HG02970 (cell line): ENCODE measurements around the gene GSTK1.
A peak's percentile ranks its signal among the peaks of the same experiment; 100 is the strongest.
"Not testable (repeated sequence)": the region's sequence is repeated elsewhere in the genome, so short reads cannot be mapped to it uniquely, and the experiment has no call there.

Experiments
- ATAC-seq: cut with Tn5 transposase; IDR thresholded peaks from one replicate; pipeline ENCODE4 v1.9.1; 2021; ENCODE audit warnings: mild to moderate bottlenecking, moderate library complexity, moderate number of reproducible peaks; ENCODE audit not compliant: unreplicated experiment, low FRiP score

The GSTK1 gene

GRCh38 chr7:143263266-143264195 lies at the start of gene GSTK1:
GSTK1 (plus strand) TSS chr7:143263441; CDS start chr7:143263514, 73 bp downstream.
- peak; percentile 94 for ATAC-seq

- ATAC-seq = not testable (repeated sequence)
Measured at GRCh38 chr7:143213478-143213877, 49.8 kb upstream of the GSTK1 start.

DNA sequence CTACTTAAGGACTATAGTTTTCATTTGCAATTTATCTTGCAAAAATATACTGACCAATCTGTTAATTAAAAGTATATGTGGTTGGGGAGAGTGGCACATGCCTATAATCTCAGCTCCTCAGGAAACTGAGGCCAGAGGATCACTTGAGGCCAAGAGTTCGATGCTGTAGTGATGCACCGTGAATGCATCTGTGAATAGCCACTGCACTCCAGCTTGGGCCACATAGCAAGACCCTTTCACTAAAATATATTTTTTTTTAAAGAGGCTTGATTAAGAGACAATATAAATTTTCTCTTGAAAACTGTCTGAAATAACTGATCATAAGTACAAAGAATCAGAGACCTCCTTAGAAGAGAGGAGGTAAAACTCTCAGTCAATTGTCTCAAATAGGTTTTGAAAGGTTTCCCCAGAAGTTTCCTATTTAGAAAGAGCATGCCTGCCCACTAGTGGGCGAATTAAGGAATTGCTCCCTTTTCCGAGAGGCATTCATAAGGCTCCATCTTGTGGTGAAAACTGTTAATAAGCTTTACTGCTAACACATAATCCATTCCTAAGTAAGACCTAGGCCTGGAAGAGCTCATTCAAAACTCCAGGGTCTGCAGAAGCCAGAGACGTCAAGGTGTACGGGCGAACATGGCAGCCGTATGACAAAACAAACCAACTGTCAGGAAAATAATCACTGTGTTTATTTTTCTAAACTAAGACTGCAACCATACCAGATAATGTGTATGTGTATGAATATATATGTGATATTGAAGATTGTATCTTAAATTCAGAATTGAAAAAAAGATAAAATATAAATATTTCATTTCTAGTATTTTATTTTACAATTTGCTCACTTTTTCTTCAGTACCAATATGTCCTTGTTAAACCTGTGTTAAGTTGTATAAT lies 48.2 kb upstream of the GSTK1 start:
- peak; percentile 89 for ATAC-seq

- no peak for ATAC-seq
Measured at GRCh38 chr7:143216151-143216550, 47.1 kb upstream of the GSTK1 start.

DNA sequence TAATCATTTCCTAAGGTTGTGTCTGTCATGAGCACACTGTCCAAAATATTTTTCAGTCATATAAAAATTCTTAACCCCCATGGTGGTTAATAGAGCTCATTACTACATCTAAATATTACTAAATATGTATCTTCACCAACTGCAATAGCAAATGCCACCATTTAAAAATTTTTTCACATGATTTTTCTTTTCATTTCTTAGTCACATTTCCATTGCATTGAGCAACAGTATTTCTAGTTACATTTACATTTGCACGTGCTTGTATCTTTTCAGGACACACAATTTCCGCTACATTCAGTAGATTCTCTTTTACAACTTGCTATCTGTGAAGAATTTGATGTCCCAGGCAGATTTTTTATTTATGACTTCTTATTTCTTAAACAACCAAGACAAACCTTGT lies 46.6 kb upstream of the GSTK1 start:
- ATAC-seq = no peak

- ATAC-seq = no peak
Measured at GRCh38 chr7:143217806-143218205, 45.4 kb upstream of the GSTK1 start.

GRCh38 chr7:143221286-143221685 lies 42.0 kb upstream of the GSTK1 start:
- ATAC-seq = no peak

DNA sequence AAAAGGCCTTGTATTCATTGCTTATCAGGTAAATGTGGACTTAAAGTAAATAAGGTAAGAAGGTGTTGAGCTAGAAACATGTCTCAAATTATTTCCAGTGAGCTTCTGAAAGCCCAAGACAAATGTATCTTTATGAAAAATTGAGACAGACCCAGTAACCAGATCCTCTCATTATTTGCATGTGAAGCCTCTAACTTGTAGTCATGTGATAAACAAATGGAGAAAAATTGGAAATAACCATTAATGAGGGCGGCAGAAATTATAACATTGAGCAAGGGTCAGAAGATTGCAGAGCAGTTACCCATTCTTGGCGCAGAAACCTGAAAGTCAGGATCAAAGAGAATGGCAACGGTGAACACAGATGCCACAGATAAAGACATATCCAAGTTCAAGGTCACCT lies 41.5 kb upstream of the GSTK1 start, which contains the start of gene TAS2R40:
TSS of gene TAS2R40 (plus strand) at position 301 of the 400 bp plus-strand sequence. CDS start at position 343, 42 bp downstream.
- ATAC-seq = no peak

DNA sequence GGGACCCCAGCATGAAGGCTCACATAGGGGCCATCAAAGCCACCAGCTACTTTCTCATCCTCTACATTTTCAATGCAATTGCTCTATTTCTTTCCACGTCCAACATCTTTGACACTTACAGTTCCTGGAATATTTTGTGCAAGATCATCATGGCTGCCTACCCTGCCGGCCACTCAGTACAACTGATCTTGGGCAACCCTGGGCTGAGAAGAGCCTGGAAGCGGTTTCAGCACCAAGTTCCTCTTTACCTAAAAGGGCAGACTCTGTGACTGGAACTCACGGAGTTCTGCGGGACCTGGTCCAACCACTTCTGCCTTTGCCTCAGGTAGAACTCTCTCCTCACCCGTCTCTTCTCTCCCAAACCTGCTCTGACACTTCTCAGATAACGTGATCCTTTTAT lies 40.5 kb upstream of the GSTK1 start:
- no peak for ATAC-seq

DNA sequence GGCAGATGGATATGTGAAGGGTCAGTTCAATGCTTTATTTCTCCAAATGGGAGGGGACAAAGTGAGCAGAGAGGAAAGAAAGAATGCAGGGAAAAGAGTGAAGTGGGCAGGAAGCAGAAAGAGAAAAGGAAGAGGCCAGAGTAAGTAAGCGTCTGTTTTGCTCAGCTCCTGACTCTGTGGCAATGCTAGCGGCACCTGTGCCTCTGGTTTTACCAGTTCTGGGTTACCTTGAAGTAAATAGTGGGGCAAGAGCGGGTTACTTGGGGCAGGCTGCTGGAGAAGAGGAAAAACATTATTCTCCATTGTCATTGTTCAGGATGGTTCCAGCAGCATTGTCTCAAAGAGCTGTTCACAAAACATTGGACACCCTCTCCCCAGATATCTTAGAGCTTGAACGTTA lies 39.5 kb upstream of the GSTK1 start:
- no peak for ATAC-seq

DNA sequence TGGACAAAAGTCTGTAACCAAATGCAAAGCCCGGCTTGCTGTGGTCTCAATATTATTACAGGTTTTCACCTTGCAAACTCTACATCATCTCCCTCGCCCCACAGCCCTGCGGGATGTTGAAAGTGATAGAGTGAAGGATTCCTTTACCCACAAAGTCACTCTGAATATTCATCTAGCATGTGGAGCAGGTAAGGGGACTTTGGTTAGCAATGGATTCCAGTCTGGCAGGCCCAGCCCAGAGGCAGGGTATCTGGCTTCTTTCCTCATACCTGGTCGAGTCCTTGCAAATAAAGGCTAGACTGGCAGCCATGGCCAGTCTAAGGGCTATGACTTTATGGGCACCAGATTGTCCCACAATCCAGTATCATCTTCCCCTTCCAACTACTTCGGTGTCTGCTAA lies 38.2 kb upstream of the GSTK1 start:
- no peak for ATAC-seq

DNA sequence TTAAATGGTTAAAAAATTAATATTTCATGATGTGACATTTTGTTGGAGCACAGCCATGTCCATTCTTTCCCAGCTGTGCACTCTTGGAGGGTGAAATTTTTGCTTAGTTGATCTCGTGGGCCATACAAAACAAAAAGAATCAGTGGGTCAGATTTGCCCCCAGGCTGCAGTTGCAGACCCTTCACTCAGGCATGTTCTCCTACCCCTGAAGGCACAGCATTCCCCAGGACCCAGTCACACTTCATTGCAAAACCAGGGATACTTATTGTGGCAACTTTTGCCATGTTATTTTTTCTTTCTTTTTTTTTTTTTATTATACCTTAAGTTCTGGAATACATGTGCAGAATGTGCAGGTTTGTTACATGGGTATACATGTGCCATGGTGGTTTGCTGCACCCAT lies 35.4 kb upstream of the GSTK1 start:
- ATAC-seq = no peak

DNA sequence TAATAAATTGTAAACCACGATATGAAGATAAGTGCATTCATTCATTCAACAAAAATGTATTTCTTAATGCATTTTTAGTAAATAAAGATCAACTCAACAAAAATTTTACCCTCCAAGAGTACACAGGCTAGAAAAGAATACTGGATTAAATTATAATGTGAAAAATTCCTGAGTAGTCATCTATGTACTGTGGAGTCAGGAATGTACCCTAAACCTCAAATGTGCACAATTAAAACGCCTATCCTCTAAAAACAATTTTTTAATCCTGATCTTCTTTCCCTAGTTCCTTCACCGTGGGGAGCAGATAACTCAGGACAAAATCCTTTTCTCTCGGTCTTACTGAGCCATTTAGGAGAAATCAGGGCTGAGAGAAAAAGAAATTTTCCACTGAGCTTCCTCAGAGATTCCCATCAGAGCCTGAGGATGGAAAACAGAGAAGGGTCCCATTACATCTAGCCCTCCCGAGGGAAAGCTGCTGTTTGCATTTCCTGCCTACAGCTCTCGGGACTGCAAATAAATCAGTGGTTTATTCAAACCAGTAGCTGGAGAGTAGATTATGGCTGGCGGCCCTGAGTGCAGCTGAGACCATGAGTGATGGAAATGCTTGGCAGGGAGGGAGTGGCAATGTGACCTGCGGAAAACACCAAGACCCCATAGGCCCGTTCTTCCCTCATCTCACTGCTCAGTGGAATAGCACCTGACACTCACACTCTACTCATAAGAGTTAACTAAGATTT lies 34.0 kb upstream of the GSTK1 start:
- ATAC-seq = no peak

- ATAC-seq = no peak
Measured at GRCh38 chr7:143230602-143231457, 32.4 kb upstream of the GSTK1 start.

- ATAC-seq = no peak
Measured at GRCh38 chr7:143233816-143234532, 29.3 kb upstream of the GSTK1 start.

- ATAC-seq = no peak
Measured at GRCh38 chr7:143234533-143234875, 28.7 kb upstream of the GSTK1 start.

GRCh38 chr7:143235561-143235960 lies 27.7 kb upstream of the GSTK1 start:
- ATAC-seq = no peak

GRCh38 chr7:143236408-143236990 lies 26.7 kb upstream of the GSTK1 start:
- no peak for ATAC-seq

DNA sequence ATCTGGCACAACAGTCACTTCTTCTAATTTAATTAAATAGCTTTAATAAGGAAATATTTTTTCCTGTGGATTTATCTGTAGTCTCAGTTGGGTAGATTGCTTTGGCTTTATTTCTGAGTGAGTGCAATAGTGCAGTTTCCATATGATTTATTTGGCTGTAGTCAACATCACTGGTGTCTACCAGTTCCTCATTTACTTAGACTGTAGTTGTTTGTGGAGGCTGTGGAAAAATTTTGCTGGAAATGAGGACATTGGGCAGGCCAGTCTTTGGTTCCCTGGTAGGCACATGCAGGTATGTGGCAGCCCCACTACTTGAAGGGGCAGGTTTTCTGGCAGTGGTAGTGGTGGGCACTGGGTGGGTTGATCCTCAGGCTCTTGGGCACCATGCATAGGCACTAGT lies 25.9 kb upstream of the GSTK1 start:
- no peak for ATAC-seq
